SU-DHL-6 (cell line): ENCODE data around the gene DLK1.

Experiments used
- H2AFZ ChIP-seq: fragments of 200-600 bp; sonication (generic); 2 replicates; pipeline ENCODE4 v1.6.1; 2014; ENCODE audit warnings: low read depth, mild to moderate bottlenecking, moderate library complexity, mixed read lengths, antibody characterized with exemption, low read length; ENCODE audit not compliant: severe bottlenecking
- H3F3A ChIP-seq: fragments of 200-600 bp; shearing (Covaris generic); 2 replicates; pipeline ENCODE4 v1.6.0; 2016; ENCODE audit warnings: antibody characterized with exemption, mild to moderate bottlenecking; ENCODE audit not compliant: insufficient read depth
- H3K27ac ChIP-seq: fragments of 200-600 bp; sonication (generic); 2 replicates; pipeline ENCODE4 v1.5.1; 2016; ENCODE audit warnings: low read depth, mild to moderate bottlenecking, low read length, moderate library complexity, mixed read lengths
- H3K27me3 ChIP-seq: fragments of 200-600 bp; sonication (generic), shearing (Covaris generic); 2 replicates; pipeline ENCODE4 v1.6.0; 2014; ENCODE audit warnings: mild to moderate bottlenecking, low read length
- H3K36me3 ChIP-seq: fragments of 200-600 bp; sonication (generic); 2 replicates; pipeline ENCODE4 v1.6.1; 2014; ENCODE audit warnings: mild to moderate bottlenecking, low read length, mixed read lengths
- H3K4me2 ChIP-seq: fragments of 300-600, 200-600 bp; shearing (Covaris generic), sonication (generic); 2 replicates; pipeline ENCODE4 v1.6.0; 2014; ENCODE audit warnings: low read length, low read depth, mild to moderate bottlenecking; ENCODE audit not compliant: poor library complexity, severe bottlenecking
- H3K4me3 ChIP-seq: fragments of 200-600 bp; sonication (generic); 2 replicates; pipeline ENCODE4 v1.5.1; 2014; ENCODE audit warnings: antibody characterized with exemption, low read length, mild to moderate bottlenecking, mixed read lengths; ENCODE audit not compliant: insufficient read depth, poor library complexity, severe bottlenecking
- H3K79me2 ChIP-seq: fragments of 200-600 bp; sonication (generic); 2 replicates; pipeline ENCODE4 v1.6.1; 2014; ENCODE audit warnings: mild to moderate bottlenecking, low read length, moderate library complexity; ENCODE audit not compliant: insufficient read depth
- H3K9ac ChIP-seq: fragments of 200-600 bp; sonication (generic); 2 replicates; pipeline ENCODE4 v1.7.0; 2014; ENCODE audit warnings: mild to moderate bottlenecking, low read length
- H3K9me2 ChIP-seq: fragments of 200-600 bp; sonication (generic); replicated peaks from 2 replicates; pipeline ENCODE4 v1.6.1; 2014; ENCODE audit warnings: low read length; ENCODE audit not compliant: insufficient read depth
- H3K9me3 ChIP-seq: fragments of 200-600 bp; sonication (generic); 2 replicates; pipeline ENCODE4 v1.6.1; 2014; ENCODE audit warnings: low read length, mixed read lengths; ENCODE audit not compliant: insufficient read depth
- H4K20me1 ChIP-seq: fragments of 200-600 bp; sonication (generic); 2 replicates; pipeline ENCODE4 v1.6.1; 2014; ENCODE audit warnings: low read depth, mild to moderate bottlenecking, antibody characterized with exemption, low read length, moderate library complexity, mixed read lengths
- CTCF ChIP-seq: fragments of 200-600 bp; sonication (generic); IDR thresholded peaks from one replicate; pipeline ENCODE4 v1.5.1; 2017; ENCODE audit warnings: antibody characterized with exemption, mild to moderate bottlenecking, low read length, moderate library complexity; ENCODE audit not compliant: insufficient read depth, poor library complexity, severe bottlenecking
- EZH2phosphoT487 ChIP-seq: fragments of 200-600 bp; sonication (generic), shearing (Covaris generic); conservative IDR thresholded peaks from 2 replicates; pipeline ENCODE4 v1.6.1; 2018; ENCODE audit warnings: mild to moderate bottlenecking, antibody characterized with exemption, low read length, moderate library complexity, mixed read lengths

Gene DLK1

GRCh38 chr14:100777366-100777817 is 50.7 kb downstream of the DLK1 start:
- Histone ChIP-seq H3K4me2 (no peak overlapping the region), H2AFZ (no peak overlapping the region), H3K36me3 (no peaks in the 10 kb centered on the region), H3K79me2 (no peaks in the 10 kb centered on the region), H3K27ac (no peak overlapping the region), H3F3A (no peaks in the 10 kb centered on the region), H4K20me1 (no peaks in the 10 kb centered on the region), H3K9me2 (no peaks in the 10 kb centered on the region), H3K27me3 (no peaks in the 10 kb centered on the region), H3K9me3 (no peaks in the 10 kb centered on the region), H3K4me3 (no peak overlapping the region), H3K9ac (no peak overlapping the region)
- no peak for TF ChIP-seq EZH2phosphoT487
- no peak for TF ChIP-seq CTCF

- Histone ChIP-seq H3K79me2 (no peaks in the 10 kb centered on the region), H3K36me3 (no peaks in the 10 kb centered on the region)
Observed at GRCh38 chr14:100777818-100778525, 51.3 kb downstream of the DLK1 start.

GRCh38 chr14:100778526-100778882 is 51.8 kb downstream of the DLK1 start:
- Histone ChIP-seq H3K27me3 (no peaks in the 10 kb centered on the region), H3F3A (no peaks in the 10 kb centered on the region), H3K9me3 (no peaks in the 10 kb centered on the region), H4K20me1 (no peaks in the 10 kb centered on the region), H3K9ac (no peak overlapping the region), H3K79me2 (no peaks in the 10 kb centered on the region), H3K9me2 (no peaks in the 10 kb centered on the region), H2AFZ (no peak overlapping the region), H3K4me2 (no peak overlapping the region), H3K4me3 (no peak overlapping the region), H3K27ac (no peak overlapping the region), H3K36me3 (no peaks in the 10 kb centered on the region)
- TF ChIP-seq CTCF (no peak), EZH2phosphoT487 (no peak)

More at GRCh38 chr14:100777818-100778525, 51.3 kb downstream of the DLK1 start:
- Histone ChIP-seq H3K9ac (no peak overlapping the region), H3K9me2 (no peaks in the 10 kb centered on the region), H3K27me3 (no peaks in the 10 kb centered on the region), H2AFZ (no peak overlapping the region), H3K9me3 (no peaks in the 10 kb centered on the region), H3F3A (no peaks in the 10 kb centered on the region), H3K4me3 (no peak overlapping the region), H4K20me1 (no peaks in the 10 kb centered on the region), H3K4me2 (no peak overlapping the region), H3K27ac (no peak overlapping the region)
- TF ChIP-seq EZH2phosphoT487 (no peak), CTCF (no peak)
